GM21786 (cell line): ENCODE measurements around the gene LILRB3.
A peak's percentile ranks its signal among the peaks of the same experiment; 100 is the strongest.
"Not testable (repeated sequence)": the region's sequence is repeated elsewhere in the genome, so short reads cannot be mapped to it uniquely, and the experiment has no call there.

Source experiments
- ATAC-seq: cut with Tn5 transposase; IDR thresholded peaks from one replicate; pipeline ENCODE4 v1.9.1; 2021; ENCODE audit not compliant: unreplicated experiment

The LILRB3 gene

DNA sequence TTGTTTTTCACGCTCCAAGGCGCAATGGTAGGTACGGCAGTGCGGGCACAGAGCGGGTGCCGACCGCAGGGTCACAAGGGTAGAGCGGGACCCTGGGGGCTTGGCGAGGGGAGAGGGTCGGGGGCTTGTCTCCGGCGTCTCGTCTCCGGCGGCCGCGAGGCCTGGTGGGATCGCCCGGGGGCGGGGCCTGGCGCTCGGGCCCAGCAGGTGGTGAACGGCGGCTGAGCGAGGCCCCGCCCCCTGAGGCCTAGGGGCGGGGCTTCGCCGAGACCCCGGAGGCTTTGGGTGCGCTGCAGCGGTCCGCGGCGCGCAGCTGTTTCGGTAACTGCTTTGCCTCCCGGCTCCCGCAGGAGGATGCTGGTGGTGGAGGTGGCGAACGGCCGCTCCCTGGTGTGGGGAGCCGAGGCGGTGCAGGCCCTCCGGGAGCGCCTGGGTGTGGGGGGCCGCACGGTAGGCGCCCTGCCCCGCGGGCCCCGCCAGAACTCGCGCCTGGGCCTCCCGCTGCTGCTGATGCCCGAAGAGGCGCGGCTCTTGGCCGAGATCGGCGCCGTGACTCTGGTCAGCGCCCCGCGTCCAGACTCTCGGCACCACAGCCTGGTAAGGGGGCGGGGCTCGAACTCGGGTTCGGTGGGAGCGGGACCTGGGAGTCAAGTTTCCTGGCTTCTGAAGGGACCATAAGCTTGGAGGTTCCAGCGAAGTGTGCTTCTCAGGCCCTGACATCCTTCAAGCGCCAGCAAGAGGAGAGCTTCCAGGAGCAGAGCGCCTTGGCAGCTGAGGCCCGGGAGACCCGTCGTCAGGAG lies 31.6 kb downstream of the LILRB3 start, which contains the start of gene TSEN34:
TSS of gene TSEN34 (plus strand) at position 298 of the 800 bp plus-strand sequence. CDS start at position 355, 57 bp downstream.
- peak; percentile 14 for ATAC-seq

- ATAC-seq: peak; percentile 43
These were observed 32.2 kb downstream of the LILRB3 start for GRCh38 chr19:54190503-54191010.

DNA sequence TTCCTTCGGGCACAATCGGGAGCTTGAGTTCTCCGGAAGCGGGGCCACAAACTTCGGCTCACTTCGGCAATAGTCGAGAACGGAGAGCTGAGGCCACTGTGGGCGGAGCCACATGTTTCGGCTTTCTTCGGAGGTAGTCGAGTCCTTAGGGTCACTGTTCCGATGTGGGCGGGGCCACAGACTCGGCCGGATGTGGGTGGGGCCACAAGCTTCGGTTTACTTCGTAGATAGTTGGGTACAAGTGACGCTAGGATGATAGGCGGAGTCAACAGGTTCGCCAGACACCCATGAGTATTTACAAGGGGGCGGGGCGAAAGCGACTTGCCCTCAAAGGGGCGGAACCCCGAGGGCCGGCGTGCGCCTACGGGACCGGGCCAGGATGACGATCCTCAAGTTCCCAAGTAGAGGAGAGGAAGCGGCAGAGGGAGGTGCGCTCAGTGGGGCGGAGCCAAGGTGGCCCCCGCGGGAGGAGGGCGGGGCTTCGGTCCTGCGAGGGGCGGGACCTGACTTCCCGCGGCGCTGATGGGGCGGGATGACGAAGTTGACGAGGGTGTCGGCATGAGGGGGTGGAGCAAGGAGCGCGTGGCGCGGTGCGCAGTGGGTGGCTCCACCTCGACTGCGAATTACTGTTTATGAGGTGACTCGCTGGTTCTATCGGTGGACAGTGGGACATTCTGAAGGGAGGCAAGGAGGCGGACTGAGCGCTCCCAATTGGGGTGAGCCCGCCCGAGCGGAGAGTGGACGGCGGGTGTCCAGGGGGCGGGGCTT lies 32.9 kb downstream of the LILRB3 start:
- ATAC-seq: peak; percentile 45

- peak; percentile 10 for ATAC-seq
These were observed 33.6 kb downstream of the LILRB3 start, which contains the start of gene MBOAT7 for GRCh38 chr19:54189145-54189734. Gene MBOAT7, minus strand, starts transcription at chr19:54189580. Its CDS starts 1,072 bp downstream, at chr19:54188508.

DNA sequence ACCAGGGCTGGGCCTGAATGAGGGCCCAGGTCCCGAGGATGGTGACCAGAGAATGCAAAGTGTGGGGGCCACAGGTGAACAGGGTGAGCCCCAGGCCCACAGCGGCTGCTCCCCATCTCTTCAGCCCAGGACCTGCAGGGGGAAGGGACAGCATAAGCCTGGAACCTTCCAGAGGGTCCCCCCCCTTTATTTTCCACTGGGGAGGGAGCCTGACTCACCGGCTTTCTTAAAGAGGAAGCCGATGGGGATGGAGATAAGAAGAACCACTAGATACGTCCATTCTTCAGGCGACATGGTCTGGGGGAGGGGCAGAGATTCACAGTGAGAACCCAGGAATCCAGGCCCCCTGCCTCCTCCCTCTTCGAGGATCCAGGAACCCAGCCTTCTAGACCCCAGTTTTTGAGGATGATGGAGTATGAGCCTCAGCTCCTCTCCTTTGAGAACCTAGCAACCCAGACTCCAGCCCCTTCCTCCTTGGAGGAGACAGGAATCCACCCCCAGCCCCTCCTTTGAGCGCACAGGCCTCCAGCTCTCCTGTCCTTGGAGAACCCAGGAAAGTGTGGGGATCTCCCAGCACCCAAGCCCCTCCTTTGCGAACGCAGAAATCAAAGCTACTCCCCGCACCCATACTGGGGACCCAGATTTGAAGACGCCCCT lies 34.5 kb downstream of the LILRB3 start:
- no peak for ATAC-seq

DNA sequence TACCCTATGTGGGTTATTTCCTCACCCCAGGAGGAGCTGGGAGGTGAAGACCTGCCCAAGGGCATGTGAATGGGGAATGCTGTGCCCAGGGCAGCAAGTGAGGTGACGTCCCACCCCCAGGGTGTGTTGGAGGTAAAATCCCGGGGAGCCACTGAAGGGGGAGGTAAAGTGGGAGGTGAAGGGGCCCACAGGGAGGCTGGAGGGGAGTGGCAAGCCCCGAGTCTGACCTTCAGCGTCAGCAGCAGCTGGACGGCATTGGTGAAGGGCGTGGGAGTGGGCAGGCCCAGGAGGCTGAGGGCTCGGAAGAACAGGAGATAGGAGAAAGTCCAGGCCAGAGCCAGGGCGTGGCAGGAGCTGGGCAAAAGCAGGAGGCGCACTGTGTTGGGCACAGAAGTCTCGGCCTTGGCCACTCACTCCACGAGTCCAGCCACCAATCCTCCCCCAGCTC lies 35.8 kb downstream of the LILRB3 start:
- ATAC-seq: no peak

- ATAC-seq: no peak
These were observed 36.5 kb downstream of the LILRB3 start for GRCh38 chr19:54186351-54186750.

- ATAC-seq: no peak
These were observed 39.4 kb downstream of the LILRB3 start for GRCh38 chr19:54183431-54183830.

DNA sequence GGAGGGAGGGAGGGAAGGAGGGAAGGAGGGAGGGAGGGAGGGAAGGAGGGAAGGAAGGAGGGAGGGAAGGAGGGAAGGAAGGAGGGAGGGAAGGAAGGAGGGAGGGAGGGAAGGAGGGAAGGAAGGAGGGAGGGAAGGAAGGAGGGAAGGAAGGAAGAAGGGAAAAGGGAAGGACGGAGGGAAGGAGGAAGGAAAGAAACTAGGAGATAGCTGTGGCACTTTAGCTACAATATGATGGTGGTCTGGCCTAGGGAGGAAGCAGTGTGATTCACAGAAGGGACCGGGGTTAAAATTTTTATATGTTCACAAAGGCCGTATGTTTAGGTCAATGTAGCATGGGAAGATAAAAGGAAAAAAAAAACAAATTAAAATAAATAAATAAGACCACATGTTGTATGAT lies 40.9 kb downstream of the LILRB3 start:
- ATAC-seq: not testable (repeated sequence)

GRCh38 chr19:54180691-54181091 lies 42.1 kb downstream of the LILRB3 start:
- ATAC-seq: no peak

DNA sequence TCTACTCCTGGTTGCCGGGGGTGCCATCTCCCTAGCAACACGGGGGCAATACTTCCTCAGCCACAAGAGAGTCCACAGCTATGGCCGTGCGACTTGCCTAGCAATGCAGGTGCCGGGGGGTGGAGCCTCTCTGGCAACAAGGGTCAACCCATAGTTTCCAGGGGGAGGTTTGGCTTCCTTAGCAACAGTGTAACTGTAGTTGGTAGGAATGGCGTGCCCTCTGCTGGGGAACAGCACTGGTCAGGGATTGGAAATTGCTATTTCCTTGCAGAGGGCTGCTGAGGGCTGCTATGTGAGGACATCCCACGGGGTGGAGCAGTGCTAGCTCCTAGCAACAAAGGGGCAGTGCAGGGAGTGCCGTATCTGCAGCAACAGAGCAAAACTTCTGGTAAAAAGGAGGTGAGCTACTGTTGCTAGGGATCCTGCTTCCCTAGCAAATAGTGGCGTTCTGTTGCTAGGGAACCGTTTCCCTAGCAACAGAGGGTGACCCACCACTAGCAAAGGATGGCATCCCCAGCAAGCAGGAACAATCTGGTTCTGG lies 42.8 kb downstream of the LILRB3 start:
- ATAC-seq: no peak

DNA sequence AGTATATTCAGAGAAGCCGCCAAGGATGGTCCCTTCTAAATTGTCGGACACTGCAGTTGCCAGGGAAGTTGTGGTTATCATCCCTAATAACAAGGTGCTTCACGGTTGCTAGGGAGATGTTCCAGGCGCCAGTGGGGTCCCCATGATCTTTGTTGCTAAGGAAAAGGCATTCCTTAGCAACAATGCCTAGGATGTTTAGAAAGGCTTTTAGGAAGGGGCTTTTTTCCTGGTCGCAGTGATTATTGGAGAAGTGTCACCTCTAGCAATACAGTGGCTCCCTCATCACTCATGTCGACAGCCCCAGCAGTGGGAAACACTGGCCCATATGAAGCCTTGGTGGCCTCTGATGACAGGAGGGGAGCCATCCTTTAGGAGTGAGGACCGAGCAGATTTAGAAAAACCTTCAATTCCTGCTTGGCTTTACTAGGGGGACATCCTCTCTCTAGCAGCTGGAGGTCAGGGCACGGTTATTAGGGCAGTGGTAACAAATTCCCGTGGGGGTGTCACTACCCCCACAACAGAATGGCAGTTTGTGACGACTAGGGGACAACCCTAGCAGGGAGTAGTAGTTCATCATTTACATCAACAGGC lies 43.5 kb downstream of the LILRB3 start:
- ATAC-seq: no peak

DNA sequence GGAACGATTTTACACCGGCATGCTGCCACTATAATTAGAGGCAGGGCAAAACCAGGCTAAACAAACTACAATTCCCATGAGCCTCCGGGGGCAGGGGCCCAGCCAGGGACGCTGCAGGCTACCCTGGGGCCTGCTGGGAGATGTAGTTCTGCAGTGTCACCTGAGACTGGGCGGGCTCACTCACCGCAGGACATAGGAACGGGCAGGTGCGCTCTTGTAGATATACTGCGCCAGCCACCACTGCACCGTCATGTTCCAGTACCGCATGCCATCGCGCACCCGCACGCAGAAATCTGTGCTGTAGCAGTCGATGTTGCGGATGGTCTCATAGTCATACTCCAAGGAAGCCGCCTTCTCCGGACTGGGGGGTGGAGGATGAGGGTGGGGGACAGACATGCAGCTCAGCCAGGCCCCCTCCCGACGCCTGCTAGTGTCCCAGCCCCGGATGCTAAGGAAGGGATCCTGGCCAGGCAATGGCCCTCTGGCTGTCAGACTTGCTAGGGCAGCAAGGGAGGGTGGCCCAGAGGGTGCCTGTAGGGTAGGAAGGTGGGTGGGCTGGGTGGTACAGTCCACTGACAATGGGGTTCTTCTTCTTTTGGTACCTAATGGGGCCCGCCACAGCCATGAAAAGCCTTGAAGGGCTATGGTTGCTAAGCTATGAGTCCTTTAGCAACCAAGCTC lies 44.1 kb downstream of the LILRB3 start:
- no peak for ATAC-seq

DNA sequence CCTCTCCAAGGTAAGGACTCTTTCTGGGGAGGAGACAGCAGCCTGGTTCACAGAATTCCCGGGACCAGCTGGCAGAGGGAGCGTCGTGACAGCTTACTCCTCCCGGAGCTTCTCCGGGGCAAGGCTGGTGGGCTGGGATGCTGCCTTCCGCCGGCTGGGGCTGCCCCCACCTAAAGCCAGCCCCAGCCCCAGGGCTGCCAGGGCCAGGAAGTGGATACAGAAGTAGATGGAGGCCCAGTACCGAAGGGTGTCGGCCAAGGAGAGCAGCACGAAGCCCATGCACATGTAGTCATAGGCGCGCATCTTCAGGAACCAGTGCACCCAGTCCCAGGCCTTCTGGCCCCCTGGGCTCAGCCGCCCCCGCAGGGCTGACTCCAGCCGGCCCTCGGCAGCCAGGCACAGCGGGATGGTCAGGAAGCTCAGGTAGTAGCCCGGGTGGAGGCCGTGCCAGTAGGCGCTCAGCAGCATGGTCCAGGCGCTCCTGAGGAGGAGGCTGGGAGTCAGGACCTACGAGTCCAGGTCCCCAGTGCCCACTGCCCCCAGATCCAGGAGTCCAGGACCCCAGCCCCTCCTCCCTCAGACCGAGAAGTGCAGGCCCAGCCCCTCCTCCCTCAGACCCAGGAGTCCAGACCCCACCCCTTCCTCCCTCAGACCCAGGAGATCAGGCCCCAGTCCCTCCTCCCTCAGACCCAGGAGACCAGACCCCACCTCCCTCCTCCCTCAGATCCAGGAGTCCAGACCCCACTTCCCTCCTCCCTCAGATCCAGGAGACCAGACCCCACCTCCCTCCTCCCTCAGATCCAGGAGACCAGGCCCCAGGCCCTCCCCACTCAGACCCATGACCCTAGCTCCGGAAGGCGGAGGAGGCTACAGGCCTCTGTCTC lies 48.6 kb downstream of the LILRB3 start:
- no peak for ATAC-seq

DNA sequence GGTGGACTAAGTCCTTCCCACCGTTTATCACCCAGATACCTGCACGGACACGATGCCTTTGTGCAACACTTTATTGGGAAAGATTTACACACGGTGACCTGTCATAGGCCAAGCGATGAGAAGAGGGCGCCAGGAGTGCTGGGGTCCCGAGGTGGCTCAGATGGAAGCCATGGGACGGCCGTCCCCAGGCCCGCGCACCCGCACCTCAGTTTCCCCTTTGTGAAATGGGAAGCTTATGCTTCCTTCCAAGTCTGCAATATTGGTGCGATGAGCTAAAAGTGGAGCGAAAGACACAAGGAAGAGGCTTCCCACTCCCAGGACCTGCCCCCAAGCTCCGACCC lies 49.5 kb downstream of the LILRB3 start:
- ATAC-seq: no peak

DNA sequence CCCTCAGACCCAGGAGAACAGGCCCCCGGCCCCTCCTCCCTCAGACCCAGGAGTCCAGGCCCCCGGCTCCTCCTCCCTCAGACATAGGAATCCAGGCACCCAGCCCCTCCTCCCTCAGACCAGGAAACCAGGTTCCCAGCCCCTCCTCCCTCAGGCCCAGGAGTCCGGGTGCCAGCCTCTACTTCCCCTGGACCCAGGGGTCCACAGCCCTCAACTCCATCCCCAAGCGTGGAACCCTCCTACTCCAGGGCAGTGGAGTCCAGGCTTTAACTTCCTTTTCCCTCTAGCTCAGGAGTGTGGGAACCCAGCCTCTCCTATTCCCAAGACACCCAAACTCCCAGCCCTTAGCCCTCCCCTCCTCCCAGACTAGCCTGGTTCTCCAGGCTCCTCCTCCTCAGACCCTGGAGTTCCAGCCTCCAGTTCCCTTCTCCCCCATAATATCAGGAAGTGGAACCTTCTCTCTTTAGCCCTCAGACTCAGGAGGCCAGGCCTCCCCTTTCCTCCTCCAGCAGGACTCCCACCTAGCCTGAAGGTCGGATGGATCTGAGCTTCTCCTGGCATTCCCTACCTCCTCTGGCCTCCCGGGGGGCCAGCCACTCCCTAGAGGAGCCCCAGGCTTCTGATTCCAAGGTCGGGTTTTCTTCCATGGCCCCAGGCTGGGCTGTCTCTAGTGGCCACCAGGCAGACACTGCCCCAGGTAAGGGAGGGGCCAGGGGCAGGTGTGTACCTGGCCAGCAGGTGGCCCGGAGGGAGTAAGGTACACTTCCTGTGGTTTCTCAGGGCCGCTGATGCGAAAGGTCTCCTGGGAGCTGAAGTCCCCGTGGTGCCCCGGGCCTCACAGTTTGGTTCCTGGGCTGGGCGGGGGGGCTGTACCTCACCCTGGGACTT lies 50.1 kb downstream of the LILRB3 start, which contains the start of gene TMC4:
TSS of gene TMC4 (minus strand) at position 690 of the 888 bp plus-strand sequence. CDS start at position 647, 43 bp downstream.
- ATAC-seq: no peak

GRCh38 chr19:54171736-54172431 lies 50.9 kb downstream of the LILRB3 start:
- ATAC-seq: not testable (repeated sequence)
